Measurements from ENCODE around the gene ADAMTS3.

GRCh38 chr4:72571337-72571736 is 2.3 kb upstream of the ADAMTS3 start:
- TF ChIP-seq CTCF (IDR thresholded peaks at IDR 0.05) = no peak
- TF ChIP-seq EZH2 (IDR thresholded peaks at IDR 0.05; ENCODE audit: borderline replicate concordance, insufficient read depth, low read depth, low read length, poor library complexity, severe bottlenecking) = no peak
